HCT116 (cell line): ENCODE results near the gene HGFAC.

Experiments used
- ATF3 ChIP-seq: IDR thresholded peaks from 2 replicates; pipeline ENCODE4 v1.6.1; 2012
- EGR1 ChIP-seq: IDR thresholded peaks from 2 replicates; pipeline ENCODE4 v1.6.1; 2012; ENCODE audit warnings: low read depth
- ELF1 ChIP-seq: IDR thresholded peaks from 2 replicates; pipeline ENCODE4 v1.6.1; 2012; ENCODE audit warnings: low read depth, borderline replicate concordance
- EZH2phosphoT487 ChIP-seq: fragments of 200-600 bp; IDR thresholded peaks from 2 replicates; pipeline ENCODE4 v1.6.1; 2018; ENCODE audit warnings: antibody characterized with exemption, borderline replicate concordance
- POLR2A ChIP-seq: IDR thresholded peaks from 2 replicates; pipeline ENCODE4 v1.7.0; 2011; ENCODE audit warnings: borderline replicate concordance; ENCODE audit not compliant: insufficient read depth, insufficient read length; ENCODE audit errors: extremely low read depth
- POLR2AphosphoS5 ChIP-seq: IDR thresholded peaks from 2 replicates; pipeline ENCODE4 v1.6.1; 2011; ENCODE audit warnings: mild to moderate bottlenecking, low read depth, low read length, moderate library complexity
- RAD21 ChIP-seq: IDR thresholded peaks from 2 replicates; pipeline ENCODE4 v1.6.1; 2012; ENCODE audit warnings: low read depth, mild to moderate bottlenecking
- REST ChIP-seq: IDR thresholded peaks from 2 replicates; pipeline ENCODE4 v1.6.1; 2012; ENCODE audit warnings: low read depth
- SP1 ChIP-seq: IDR thresholded peaks from 2 replicates; pipeline ENCODE4 v1.6.1; 2012; ENCODE audit warnings: low read depth
- TCF7L2 ChIP-seq: IDR thresholded peaks from 2 replicates; pipeline ENCODE4 v1.7.0; 2011; ENCODE audit warnings: borderline replicate concordance, inconsistent platforms; ENCODE audit not compliant: insufficient read depth, insufficient read length; ENCODE audit errors: extremely low read depth
- ZNF274 ChIP-seq: fragments of 200-500 bp; sonication (Bioruptor generic); IDR thresholded peaks from 2 replicates; pipeline ENCODE4 v1.6.1; 2014; ENCODE audit warnings: mild to moderate bottlenecking, low read depth, low read length, inconsistent platforms
- TF ChIP-seq, protein P1 (sequence below), 3 experiments: fragments of 200-600 bp in 1 of 3; sonication (generic) in 1 of 3; IDR thresholded peaks in 2 of 3; conservative IDR thresholded peaks in 1 of 3; 2 replicates each; pipeline ENCODE4 v1.5.1; 2012 to 2017; ENCODE audit warnings: low read depth in 2 of 3, low read length in 2 of 3, antibody characterized with exemption in 1 of 3, borderline replicate concordance in 1 of 3, control low read depth in 1 of 3, mild to moderate bottlenecking in 1 of 3, mixed read lengths in 1 of 3, mixed run types in 1 of 3, moderate library complexity in 1 of 3; ENCODE audit not compliant: insufficient read depth in 1 of 3
- TF ChIP-seq, protein P2 (sequence below): IDR thresholded peaks from 2 replicates; pipeline ENCODE4 v1.6.1; 2011; ENCODE audit warnings: mild to moderate bottlenecking, low read length, moderate library complexity; ENCODE audit not compliant: insufficient replicate concordance; ENCODE audit errors: extremely low read depth
- TF ChIP-seq, protein P3 (sequence below): IDR thresholded peaks from 2 replicates; pipeline ENCODE4 v1.6.1; 2012

DNA sequence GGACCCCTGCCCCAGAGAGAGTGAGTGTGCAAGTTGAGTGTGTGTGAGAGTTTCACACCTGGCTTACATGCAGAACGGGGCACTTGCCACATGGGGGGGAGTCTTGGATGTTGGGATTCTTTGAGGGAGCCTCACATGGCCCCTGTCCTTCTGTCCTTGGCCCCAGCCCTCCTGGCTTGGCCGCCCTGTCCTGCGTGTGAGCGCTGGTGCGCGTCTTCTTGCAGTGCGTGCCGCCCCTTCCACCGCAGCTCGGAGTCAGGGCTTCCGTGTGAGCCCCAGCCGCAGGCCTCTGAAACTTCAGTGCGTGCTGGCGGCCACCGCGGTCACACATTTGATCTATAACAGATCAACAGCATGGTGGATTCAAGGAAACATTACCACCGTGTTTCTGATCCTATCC is 30.1 kb upstream of the HGFAC start:
- TF ChIP-seq SP1 (no peak), TCF7L2 (no peak), POLR2A (no peak), ZNF274 (no peak), REST (no peak), EZH2phosphoT487 (no peak), ELF1 (no peak), RAD21 (no peak), ATF3 (no peak), EGR1 (no peak), POLR2AphosphoS5 (no peak)
- TF ChIP-seq, protein P1, sequence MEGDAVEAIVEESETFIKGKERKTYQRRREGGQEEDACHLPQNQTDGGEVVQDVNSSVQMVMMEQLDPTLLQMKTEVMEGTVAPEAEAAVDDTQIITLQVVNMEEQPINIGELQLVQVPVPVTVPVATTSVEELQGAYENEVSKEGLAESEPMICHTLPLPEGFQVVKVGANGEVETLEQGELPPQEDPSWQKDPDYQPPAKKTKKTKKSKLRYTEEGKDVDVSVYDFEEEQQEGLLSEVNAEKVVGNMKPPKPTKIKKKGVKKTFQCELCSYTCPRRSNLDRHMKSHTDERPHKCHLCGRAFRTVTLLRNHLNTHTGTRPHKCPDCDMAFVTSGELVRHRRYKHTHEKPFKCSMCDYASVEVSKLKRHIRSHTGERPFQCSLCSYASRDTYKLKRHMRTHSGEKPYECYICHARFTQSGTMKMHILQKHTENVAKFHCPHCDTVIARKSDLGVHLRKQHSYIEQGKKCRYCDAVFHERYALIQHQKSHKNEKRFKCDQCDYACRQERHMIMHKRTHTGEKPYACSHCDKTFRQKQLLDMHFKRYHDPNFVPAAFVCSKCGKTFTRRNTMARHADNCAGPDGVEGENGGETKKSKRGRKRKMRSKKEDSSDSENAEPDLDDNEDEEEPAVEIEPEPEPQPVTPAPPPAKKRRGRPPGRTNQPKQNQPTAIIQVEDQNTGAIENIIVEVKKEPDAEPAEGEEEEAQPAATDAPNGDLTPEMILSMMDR (IDR thresholded peaks at IDR 0.05 in 2 of 3, conservative IDR thresholded peaks at IDR 0.05 in 1 of 3; ENCODE audit: borderline replicate concordance in 1 of 3, insufficient read depth in 1 of 3, low read depth in 2 of 3, low read length in 2 of 3), result no peak
- TF ChIP-seq, protein P2, sequence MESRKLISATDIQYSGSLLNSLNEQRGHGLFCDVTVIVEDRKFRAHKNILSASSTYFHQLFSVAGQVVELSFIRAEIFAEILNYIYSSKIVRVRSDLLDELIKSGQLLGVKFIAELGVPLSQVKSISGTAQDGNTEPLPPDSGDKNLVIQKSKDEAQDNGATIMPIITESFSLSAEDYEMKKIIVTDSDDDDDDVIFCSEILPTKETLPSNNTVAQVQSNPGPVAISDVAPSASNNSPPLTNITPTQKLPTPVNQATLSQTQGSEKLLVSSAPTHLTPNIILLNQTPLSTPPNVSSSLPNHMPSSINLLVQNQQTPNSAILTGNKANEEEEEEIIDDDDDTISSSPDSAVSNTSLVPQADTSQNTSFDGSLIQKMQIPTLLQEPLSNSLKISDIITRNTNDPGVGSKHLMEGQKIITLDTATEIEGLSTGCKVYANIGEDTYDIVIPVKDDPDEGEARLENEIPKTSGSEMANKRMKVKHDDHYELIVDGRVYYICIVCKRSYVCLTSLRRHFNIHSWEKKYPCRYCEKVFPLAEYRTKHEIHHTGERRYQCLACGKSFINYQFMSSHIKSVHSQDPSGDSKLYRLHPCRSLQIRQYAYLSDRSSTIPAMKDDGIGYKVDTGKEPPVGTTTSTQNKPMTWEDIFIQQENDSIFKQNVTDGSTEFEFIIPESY, result no peak
- TF ChIP-seq, protein P3, sequence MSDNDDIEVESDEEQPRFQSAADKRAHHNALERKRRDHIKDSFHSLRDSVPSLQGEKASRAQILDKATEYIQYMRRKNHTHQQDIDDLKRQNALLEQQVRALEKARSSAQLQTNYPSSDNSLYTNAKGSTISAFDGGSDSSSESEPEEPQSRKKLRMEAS, result no peak
